Ramos (cell line): ENCODE data around the gene ALOXE3.

ENCODE experiments used
- in situ Hi-C: fragments of 300-500 bp; cut with MboI; formaldehyde crosslinking; loops from one replicate; pipeline ENCODE4 v1.14.3; 2022; ENCODE audit warnings: low sequenced_read_pairs; ENCODE audit not compliant: unreplicated experiment

ALOXE3 gene

GRCh38 chr17:8154608-8155155 is 36.4 kb upstream of the ALOXE3 start:
- in situ Hi-C loops = no loop called here

- in situ Hi-C loops = no loop called here
Observed at GRCh38 chr17:8153957-8154607, 35.8 kb upstream of the ALOXE3 start.

GRCh38 chr17:8153525-8153956 is 35.2 kb upstream of the ALOXE3 start:
- in situ Hi-C loops = no loop called here

GRCh38 chr17:8153031-8153451 is 34.7 kb upstream of the ALOXE3 start:
- in situ Hi-C loops = no loop called here

- in situ Hi-C loops = no loop called here
Observed at GRCh38 chr17:8152112-8152775, 33.9 kb upstream of the ALOXE3 start, which contains the start of gene PER1. TSS of gene PER1 (minus strand) at chr17:8152404. CDS start at chr17:8150706, 1,698 bp downstream.

GRCh38 chr17:8151641-8152111 is 33.4 kb upstream of the ALOXE3 start:
- in situ Hi-C loops = no loop called here

- in situ Hi-C loops = no loop called here
Observed at GRCh38 chr17:8151120-8151640, 32.9 kb upstream of the ALOXE3 start.

GRCh38 chr17:8150194-8151119 is 32.1 kb upstream of the ALOXE3 start:
- in situ Hi-C loops = no loop called here

- in situ Hi-C loops = no loop called here
Observed at GRCh38 chr17:8149419-8150193, 31.3 kb upstream of the ALOXE3 start.

GRCh38 chr17:8148560-8148959 is 30.2 kb upstream of the ALOXE3 start:
- in situ Hi-C loops = no loop called here

GRCh38 chr17:8147805-8148404 is 29.6 kb upstream of the ALOXE3 start:
- in situ Hi-C loops = no loop called here

GRCh38 chr17:8147141-8147804 is 29.0 kb upstream of the ALOXE3 start:
- in situ Hi-C loops = no loop called here

GRCh38 chr17:8146381-8147140 is 28.2 kb upstream of the ALOXE3 start:
- in situ Hi-C loops = no loop called here

- in situ Hi-C loops = no loop called here
Observed at GRCh38 chr17:8145811-8146210, 27.5 kb upstream of the ALOXE3 start.

GRCh38 chr17:8144401-8145231 is 26.3 kb upstream of the ALOXE3 start:
- in situ Hi-C loops = no loop called here

- in situ Hi-C loops = no loop called here
Observed at GRCh38 chr17:8143581-8144400, 25.5 kb upstream of the ALOXE3 start.
